ENCODE results near the gene ABCB9. TPM values are rescaled to one million over a fixed set of nuclear protein-coding genes. Genes with fewer than 3 reads are reported as not detected.

Gene ABCB9
- total RNA-seq, 1 experiment from 2014 or later, result 6.3 TPM

DNA sequence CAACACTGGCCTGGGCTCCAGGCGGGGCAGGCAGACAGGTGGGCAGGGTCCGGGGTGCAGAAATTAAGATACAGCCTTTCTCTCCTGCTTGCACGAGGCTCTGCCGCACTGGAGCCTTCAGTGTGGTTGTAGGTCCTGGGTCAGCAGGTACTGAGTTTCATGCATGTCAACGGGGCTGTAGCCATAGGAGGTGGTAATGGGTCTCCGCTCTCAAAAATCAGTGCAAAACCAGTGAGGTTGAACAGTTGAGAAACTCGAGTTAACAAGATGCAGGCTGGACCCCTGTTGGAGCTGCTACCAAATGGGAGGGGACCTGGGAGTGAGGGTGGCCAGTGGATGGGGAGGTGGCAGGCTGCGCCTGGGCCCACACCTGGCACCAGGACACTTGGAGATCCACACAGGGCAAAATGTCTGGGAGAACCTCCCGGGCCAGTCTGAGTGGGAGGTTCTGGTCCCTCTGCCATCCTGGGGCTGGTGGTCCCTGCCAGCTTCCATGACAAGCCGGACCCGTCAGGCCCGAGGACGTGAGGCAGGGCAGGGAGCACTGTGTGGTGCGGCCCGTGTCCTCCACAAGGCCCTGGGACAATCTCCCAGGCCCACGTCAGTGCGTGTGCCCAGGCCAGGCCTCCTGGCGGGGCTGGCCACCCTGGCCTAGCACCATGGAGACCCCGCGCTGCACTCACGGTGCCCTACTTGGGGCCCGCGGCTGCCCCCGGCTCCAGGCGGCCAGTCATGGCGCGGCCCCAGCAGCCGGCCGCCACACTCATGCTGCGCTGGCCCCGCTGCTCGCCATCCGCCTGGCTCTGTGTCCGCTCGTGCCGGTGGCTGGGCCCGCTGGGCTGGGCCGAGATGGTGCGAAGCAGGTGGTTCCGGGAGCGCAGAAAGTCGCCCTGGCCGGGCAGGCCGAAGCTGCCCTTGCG is 19.3 kb upstream of the ABCB9 start:
- POLR2A ChIA-PET, result interaction anchor here (0.5 kb wide), 1 partner anchor 127 kb away, joined by 4 read pairs; no protein-coding TSS in a partner anchor
- DNase-seq (ENCODE audit: low spot score) (no peak), ATAC-seq (no peak)
- CTCF ChIA-PET, result interaction anchor here (1.1 kb wide), 1 partner anchor 253 kb away, joined by 3 read pairs; no protein-coding TSS in a partner anchor
- H3K27me3 Mint-ChIP-seq (ENCODE audit: low read depth), result no peaks in the 10 kb centered on the region
- no peak overlapping the region; the same call in 1 of the 2 replicates for H3K27ac Mint-ChIP-seq
- no peak for TF ChIP-seq IRF2 (CRISPR knock-in tag; IDR thresholded peaks at IDR 0.05; ENCODE audit: borderline replicate concordance, low read depth)
- no peak for TF ChIP-seq ZNF263 (CRISPR knock-in tag; IDR thresholded peaks at IDR 0.05; ENCODE audit: low read depth)
- no peak for TF ChIP-seq PRDM15 (CRISPR knock-in tag; IDR thresholded peaks at IDR 0.05)
- TF ChIP-seq OVOL2 (CRISPR knock-in tag; IDR thresholded peaks at IDR 0.05; ENCODE audit: borderline replicate concordance), result no peak
- no peak for TF ChIP-seq ZNF671 (CRISPR knock-in tag; IDR thresholded peaks at IDR 0.05)
- no peak for TF ChIP-seq AR (CRISPR knock-in tag; IDR thresholded peaks at IDR 0.05)
- TF ChIP-seq, protein P1, sequence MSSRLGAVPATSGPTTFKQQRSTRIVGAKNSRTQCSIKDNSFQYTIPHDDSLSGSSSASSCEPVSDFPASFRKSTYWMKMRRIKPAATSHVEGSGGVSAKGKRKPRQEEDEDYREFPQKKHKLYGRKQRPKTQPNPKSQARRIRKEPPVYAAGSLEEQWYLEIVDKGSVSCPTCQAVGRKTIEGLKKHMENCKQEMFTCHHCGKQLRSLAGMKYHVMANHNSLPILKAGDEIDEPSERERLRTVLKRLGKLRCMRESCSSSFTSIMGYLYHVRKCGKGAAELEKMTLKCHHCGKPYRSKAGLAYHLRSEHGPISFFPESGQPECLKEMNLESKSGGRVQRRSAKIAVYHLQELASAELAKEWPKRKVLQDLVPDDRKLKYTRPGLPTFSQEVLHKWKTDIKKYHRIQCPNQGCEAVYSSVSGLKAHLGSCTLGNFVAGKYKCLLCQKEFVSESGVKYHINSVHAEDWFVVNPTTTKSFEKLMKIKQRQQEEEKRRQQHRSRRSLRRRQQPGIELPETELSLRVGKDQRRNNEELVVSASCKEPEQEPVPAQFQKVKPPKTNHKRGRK (CRISPR knock-in tag; IDR thresholded peaks at IDR 0.05; ENCODE audit: borderline replicate concordance), result no peak
- no peak for TF ChIP-seq ZMAT4 (CRISPR knock-in tag; IDR thresholded peaks at IDR 0.05)
- TF ChIP-seq TP53 (CRISPR knock-in tag; IDR thresholded peaks at IDR 0.05), result no peak
- TF ChIP-seq ERG (CRISPR knock-in tag; IDR thresholded peaks at IDR 0.05), result no peak
- TF ChIP-seq PRRX2 (CRISPR knock-in tag; IDR thresholded peaks at IDR 0.05), result no peak
- TF ChIP-seq, protein P2, sequence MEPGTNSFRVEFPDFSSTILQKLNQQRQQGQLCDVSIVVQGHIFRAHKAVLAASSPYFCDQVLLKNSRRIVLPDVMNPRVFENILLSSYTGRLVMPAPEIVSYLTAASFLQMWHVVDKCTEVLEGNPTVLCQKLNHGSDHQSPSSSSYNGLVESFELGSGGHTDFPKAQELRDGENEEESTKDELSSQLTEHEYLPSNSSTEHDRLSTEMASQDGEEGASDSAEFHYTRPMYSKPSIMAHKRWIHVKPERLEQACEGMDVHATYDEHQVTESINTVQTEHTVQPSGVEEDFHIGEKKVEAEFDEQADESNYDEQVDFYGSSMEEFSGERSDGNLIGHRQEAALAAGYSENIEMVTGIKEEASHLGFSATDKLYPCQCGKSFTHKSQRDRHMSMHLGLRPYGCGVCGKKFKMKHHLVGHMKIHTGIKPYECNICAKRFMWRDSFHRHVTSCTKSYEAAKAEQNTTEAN (CRISPR knock-in tag; IDR thresholded peaks at IDR 0.05), result no peak
- H3K4me3 Mint-ChIP-seq, result no peak overlapping the region
- peaks cover 15% of the 10 kb centered on the region for H3K4me1 Mint-ChIP-seq
- peaks cover 4% of the 10 kb centered on the region; the same call in 1 of the 2 replicates for H3K36me3 Mint-ChIP-seq
- no peaks in the 10 kb centered on the region for H3K9me3 Mint-ChIP-seq
